ENCODE results near the gene ANKRD24. TPM values are rescaled to one million over a fixed set of nuclear protein-coding genes. Genes with fewer than 3 reads are reported as not detected.

ANKRD24 gene
- total and polyA plus RNA-seq, 2 of the 13 experiments (the other 11 are each of a cell fraction or from before 2014, with no cell fraction given): 0.13 to 0.24 TPM

- TF ChIP-seq ZBTB40 (IDR thresholded peaks at IDR 0.05) (peak; percentile 100), ZBTB40 (CRISPR knock-in tag; IDR thresholded peaks at IDR 0.05) (peak; percentile 100), SNAI1 (CRISPR knock-in tag; IDR thresholded peaks at IDR 0.05; ENCODE audit: borderline replicate concordance) (peak; percentile 42; the same call in 1 of the 2 replicates), ZNF879 (CRISPR knock-in tag; IDR thresholded peaks at IDR 0.05) (0 out of 2 replicates have a peak, but pooled peaks have one; percentile 62), TEF (CRISPR knock-in tag; IDR thresholded peaks at IDR 0.05) (no peak), ZNF7 (CRISPR knock-in tag; IDR thresholded peaks at IDR 0.05) (no peak), HCFC1 (IDR thresholded peaks at IDR 0.05; ENCODE audit: low read depth, low read length) (peak; percentile 78), GATAD2A (CRISPR knock-in tag; IDR thresholded peaks at IDR 0.05) (peak; percentile 78), ZNF138 (CRISPR knock-in tag; IDR thresholded peaks at IDR 0.05; ENCODE audit: low read depth) (0 out of 2 replicates have a peak, but pooled peaks have one; percentile 25), ARID2 (CRISPR knock-in tag; IDR thresholded peaks at IDR 0.05; ENCODE audit: borderline replicate concordance) (no peak), ZBTB25 (CRISPR knock-in tag; IDR thresholded peaks at IDR 0.05) (peak; percentile 93), CHD4 (IDR thresholded peaks at IDR 0.05; ENCODE audit: borderline replicate concordance, low read length) (peak; percentile 50; the same call in 1 of the 2 replicates), YEATS2 (CRISPR knock-in tag; IDR thresholded peaks at IDR 0.05; ENCODE audit: borderline replicate concordance) (peak; percentile 100), SP1 (IDR thresholded peaks at IDR 0.05) (no peak), SP1 (CRISPR knock-in tag; IDR thresholded peaks at IDR 0.05) (peak; percentile 97), ZNF451 (CRISPR knock-in tag; IDR thresholded peaks at IDR 0.05) (peak; percentile 87)
Measured at GRCh38 chr19:4182084-4182810, at the start of gene ANKRD24, which contains the start of gene SIRT6 (continued).
